Lung (tissue), 12 donors: ENCODE data around the gene LEKR1. TPM values are rescaled to one million over a fixed set of nuclear protein-coding genes. Genes with fewer than 3 reads are reported as not detected.
"Not testable (repeated sequence)": the region's sequence is repeated elsewhere in the genome, so short reads cannot be mapped to it uniquely, and the experiment has no call there.

Experiments
- ATAC-seq: fragments of 200-7000 bp; cut with Tn5 transposase; one replicate; pipeline ENCODE4 v1.9.1; 2020; ENCODE audit warnings: moderate number of reproducible peaks; ENCODE audit not compliant: insufficient read depth, low FRiP score
- DNase-seq, 3 donors: peaks; one replicate each; pipeline ENCODE4 v3.0.0-alpha.2; 2013 to 2017
- H3K27ac ChIP-seq, 2 donors: one replicate each; pipeline ENCODE4 v1.5.1; 2013; ENCODE audit warnings: mild to moderate bottlenecking in 2 of 2, moderate library complexity in 2 of 2, control low read depth in 1 of 2, inconsistent platforms in 1 of 2, low read depth in 1 of 2, low read length in 1 of 2
- H3K27me3 ChIP-seq, 3 donors: one replicate each; pipeline ENCODE4 v1.5.1; 2013; ENCODE audit warnings: low read length in 2 of 3; ENCODE audit not compliant: control insufficient read depth in 3 of 3, insufficient read depth in 3 of 3
- H3K36me3 ChIP-seq, 4 donors: one replicate each; pipeline ENCODE4 v1.5.1; 2013; ENCODE audit warnings: low read length in 4 of 4, mild to moderate bottlenecking in 1 of 4, moderate library complexity in 1 of 4; ENCODE audit not compliant: control insufficient read depth in 4 of 4, insufficient read depth in 4 of 4
- H3K4me1 ChIP-seq, 5 donors: one replicate each; pipeline ENCODE4 v1.5.1; 2013; ENCODE audit warnings: low read length in 5 of 5, mild to moderate bottlenecking in 2 of 5, moderate library complexity in 1 of 5; ENCODE audit not compliant: control insufficient read depth in 5 of 5, insufficient read depth in 5 of 5
- H3K4me3 ChIP-seq: one replicate; pipeline ENCODE4 v1.5.1; 2013; ENCODE audit warnings: mild to moderate bottlenecking, control low read depth, moderate library complexity
- H3K9ac ChIP-seq, 2 donors: one replicate each; pipeline ENCODE4 v1.5.1; 2013; ENCODE audit warnings: low read length in 2 of 2, control low read depth in 1 of 2; ENCODE audit not compliant: insufficient read depth in 1 of 2
- H3K9me3 ChIP-seq, 4 donors: one replicate each; pipeline ENCODE4 v1.5.1; 2013; ENCODE audit warnings: low read length in 3 of 4, mild to moderate bottlenecking in 1 of 4, moderate library complexity in 1 of 4; ENCODE audit not compliant: control insufficient read depth in 4 of 4, insufficient read depth in 3 of 4
- CTCF ChIP-seq: IDR thresholded peaks from 2 replicates; pipeline ENCODE4 v1.5.1; 2012; ENCODE audit warnings: mild to moderate bottlenecking; ENCODE audit errors: control extremely low read depth, extremely low read depth
- WGBS, 2 donors: extraction: QIAGEN DNeasy Blood & Tissue Kit; methylation state at CpG; one replicate each; pipeline ENCODE4 v1.1.7; 2013; 5-methylcytosine and 5-hydroxymethylcytosine counted together
- polyA plus RNA-seq, 2 donors: library from polyadenylated mRNA; stranded (reverse); fragments of 200-250 nt; gene quantifications; one replicate each; pipeline ENCODE4 v1.2.1, GENCODE V29; 2013
- total RNA-seq, 2 donors: library from RNA; depleted of rRNA in 1 of 2; stranded (reverse); fragments of >200 nt in 1 of 2; gene quantifications; one replicate each; pipeline ENCODE4 v1.2.1, GENCODE V29; 2014 to 2021
- donor health status: control.
- donor health status: control.
- donor health status: Bipolar disorder and iron deficiency.
- donor health status: healthy.
- donor health status: DM: yes; HTN: yes; CAD: no.

Gene LEKR1
- total and polyA plus RNA-seq, 4 donors = 0.71 to 5.4 (median 3.2) TPM

- DNase-seq (peak in 2 of 3 donors; percentile 26 to 38), ATAC-seq (no peak)
- H3K27ac ChIP-seq = no peak overlapping the region
- H3K36me3 ChIP-seq = no peaks in the 10 kb centered on the region
- peaks cover 0 to 4% (median 0%) of the 10 kb centered on the region in 3 donors for H3K27me3 ChIP-seq
- H3K4me1 ChIP-seq = peaks cover 0 to 10% (median 3%) of the 10 kb centered on the region in 5 donors
- TF ChIP-seq CTCF = no peak
- no peak overlapping the region for H3K4me3 ChIP-seq
- no peaks in the 10 kb centered on the region for H3K9me3 ChIP-seq
- H3K9ac ChIP-seq = no peak overlapping the region
Measured at GRCh38 chr3:156820692-156821080, 5.5 kb upstream of the LEKR1 start.

- 92 to 95% methylated on average over 25 to 32 of the region's 32 CpGs for WGBS, 2 donors
- ATAC-seq, DNase-seq: not testable (repeated sequence)
Measured at GRCh38 chr3:156822626-156823260, 3.4 kb upstream of the LEKR1 start.

GRCh38 chr3:156825795-156826143 is 384 bp upstream of the LEKR1 start:
- Histone ChIP-seq H3K4me1 (peaks cover 0 to 13% (median 2%) of the 10 kb centered on the region in 5 donors), H3K36me3 (no peaks in the 10 kb centered on the region), H3K27ac (peak overlapping the region; percentile 97 to 98), H3K4me3 (peak overlapping the region; percentile 63), H3K27me3 (no peaks in the 10 kb centered on the region), H3K9ac (peak overlapping the region; percentile 71 to 82), H3K9me3 (no peaks in the 10 kb centered on the region)
- DNase-seq = no peak
- 2 to 7% methylated on average over 8 of the region's 8 CpGs for whole genome bisulfite sequencing, 2 donors
- no peak for TF ChIP-seq CTCF
- peak; percentile 58 for ATAC-seq

More at GRCh38 chr3:156822626-156823260, 3.4 kb upstream of the LEKR1 start:
- not testable (repeated sequence) for H3K27ac ChIP-seq, H3K9ac ChIP-seq, H3K27me3 ChIP-seq, H3K9me3 ChIP-seq, H3K4me3 ChIP-seq, H3K36me3 ChIP-seq
- peaks cover 0 to 13% (median 6%) of the 10 kb centered on the region in 5 donors for H3K4me1 ChIP-seq

GRCh38 chr3:156826896-156827882 is 1.0 kb downstream of the LEKR1 start:
- no peaks in the 10 kb centered on the region for H3K36me3 ChIP-seq
- WGBS, 2 donors = 39 to 41% methylated on average over 16 of the region's 16 CpGs
- H3K4me3 ChIP-seq = peak overlapping the region; percentile 63
- H3K27me3 ChIP-seq = no peaks in the 10 kb centered on the region
- no peaks in the 10 kb centered on the region for H3K9me3 ChIP-seq
- ATAC-seq (no peak), DNase-seq (peak in 1 of 3 donors; percentile 68)
- TF ChIP-seq CTCF = no peak
- H3K4me1 ChIP-seq = peaks cover 0 to 13% (median 2%) of the 10 kb centered on the region in 5 donors
- H3K9ac ChIP-seq = peak overlapping the region; percentile 71 to 91
- peak overlapping the region; percentile 97 to 98 for H3K27ac ChIP-seq
